GM23338 (cell line): ENCODE results near the gene CYP20A1. TPM values are rescaled to one million over a fixed set of nuclear protein-coding genes. Genes with fewer than 3 reads are reported as not detected.

ENCODE experiments used
- ATAC-seq: fragments of 200-7000 bp; cut with Tn5 transposase; 3 replicates; pipeline ENCODE4 v1.9.1; 2020
- DNase-seq: peaks from one replicate; pipeline ENCODE4 v3.0.0-alpha.2; 2015; ENCODE audit warnings: low spot score
- H2AFZ ChIP-seq: fragments of 200-600 bp; sonication (generic); 2 replicates; pipeline ENCODE4 v1.8.0; 2016; ENCODE audit warnings: antibody characterized with exemption, mild to moderate bottlenecking, moderate library complexity
- H3F3A ChIP-seq: fragments of 200-600 bp; sonication (generic); replicated peaks from 2 replicates; pipeline ENCODE4 v1.8.0; 2017; ENCODE audit warnings: antibody characterized with exemption, mixed run types, low read depth
- H3K27ac ChIP-seq: fragments of 200-600 bp; sonication (generic); 2 replicates; pipeline ENCODE4 v1.6.1; 2016; ENCODE audit warnings: low read depth
- H3K27me3 ChIP-seq: fragments of 200-600 bp; sonication (generic); 2 replicates; pipeline ENCODE4 v1.8.0; 2016; ENCODE audit warnings: mild to moderate bottlenecking, mixed run types, moderate library complexity; ENCODE audit not compliant: insufficient read depth
- H3K36me3 ChIP-seq: fragments of 200-600 bp; sonication (generic); 2 replicates; pipeline ENCODE4 v1.8.0; 2016; ENCODE audit warnings: mild to moderate bottlenecking; ENCODE audit not compliant: insufficient read depth
- H3K4me1 ChIP-seq: fragments of 200-600 bp; sonication (generic); 2 replicates; pipeline ENCODE4 v1.8.0; 2016; ENCODE audit warnings: mild to moderate bottlenecking, moderate library complexity; ENCODE audit not compliant: insufficient read depth
- H3K4me2 ChIP-seq: fragments of 200-600 bp; sonication (generic); 2 replicates; pipeline ENCODE4 v1.7.1; 2017; ENCODE audit warnings: mixed run types
- H3K4me3 ChIP-seq: fragments of 200-600 bp; sonication (generic); 2 replicates; pipeline ENCODE4 v1.6.1; 2016; ENCODE audit warnings: mixed run types
- H3K79me2 ChIP-seq: fragments of 200-600 bp; sonication (generic); replicated peaks from 2 replicates; pipeline ENCODE4 v1.8.0; 2017; ENCODE audit warnings: mild to moderate bottlenecking; ENCODE audit not compliant: insufficient read depth
- H3K9me2 ChIP-seq: fragments of 200-600 bp; sonication (generic); 2 replicates; pipeline ENCODE4 v1.8.0; 2017; ENCODE audit not compliant: insufficient read depth
- H4K20me1 ChIP-seq: fragments of 200-600 bp; sonication (generic); replicated peaks from 2 replicates; pipeline ENCODE4 v1.8.0; 2017; ENCODE audit warnings: mild to moderate bottlenecking; ENCODE audit not compliant: insufficient read depth
- H3K27ac Mint-ChIP-seq: 2 replicates; pipeline ENCODE4 v1.8.0; 2020; ENCODE audit warnings: inconsistent platforms, mild to moderate bottlenecking, moderate library complexity, mixed read lengths
- H3K27me3 Mint-ChIP-seq: 3 replicates; pipeline ENCODE4 v1.8.0; 2022; ENCODE audit warnings: low read depth, mild to moderate bottlenecking, moderate library complexity, mixed read lengths, inconsistent platforms; ENCODE audit not compliant: insufficient read depth, poor library complexity
- H3K36me3 Mint-ChIP-seq: 3 replicates; pipeline ENCODE4 v1.8.0; 2021; ENCODE audit warnings: low read depth, mild to moderate bottlenecking, inconsistent platforms, moderate library complexity, mixed read lengths
- H3K4me1 Mint-ChIP-seq: 3 replicates; pipeline ENCODE4 v1.8.0; 2020; ENCODE audit warnings: mild to moderate bottlenecking, inconsistent platforms, mixed read lengths
- H3K4me3 Mint-ChIP-seq: 3 replicates; pipeline ENCODE4 v1.8.0; 2021; ENCODE audit warnings: moderate library complexity, mild to moderate bottlenecking, inconsistent platforms, mixed read lengths
- H3K9me3 Mint-ChIP-seq: 3 replicates; pipeline ENCODE4 v1.8.0; 2020; ENCODE audit warnings: moderate library complexity, mild to moderate bottlenecking, inconsistent platforms, mixed read lengths
- CREB1 ChIP-seq: fragments of 250-450 bp; sonication (Bioruptor Pico); IDR thresholded peaks from 2 replicates; pipeline ENCODE4 v1.5.0; 2020; ENCODE audit warnings: low read depth, mild to moderate bottlenecking, moderate library complexity
- ETS1 ChIP-seq: IDR thresholded peaks from 2 replicates; pipeline ENCODE4 v1.6.1; 2016; ENCODE audit warnings: antibody characterized with exemption
- EZH2 ChIP-seq: fragments of 200-600 bp; sonication (generic); IDR thresholded peaks from one replicate; pipeline ENCODE4 v1.8.0; 2017; ENCODE audit warnings: antibody characterized with exemption, mild to moderate bottlenecking, low read depth; ENCODE audit not compliant: unreplicated experiment
- EZH2phosphoT487 ChIP-seq: fragments of 200-600 bp; sonication (generic); IDR thresholded peaks from one replicate; pipeline ENCODE4 v1.8.1; 2018; ENCODE audit warnings: antibody characterized with exemption; ENCODE audit not compliant: unreplicated experiment
- JUNB ChIP-seq: IDR thresholded peaks from one replicate; pipeline ENCODE4 v1.6.1; 2016; ENCODE audit warnings: antibody characterized with exemption; ENCODE audit not compliant: unreplicated experiment
- NANOG ChIP-seq: IDR thresholded peaks from 2 replicates; pipeline ENCODE4 v1.6.1; 2016; ENCODE audit warnings: antibody characterized with exemption, borderline replicate concordance
- POLR2AphosphoS5 ChIP-seq: IDR thresholded peaks from 2 replicates; pipeline ENCODE4 v1.6.1; 2016; ENCODE audit warnings: antibody characterized with exemption, low read depth
- REST ChIP-seq: IDR thresholded peaks from one replicate; pipeline ENCODE4 v1.6.1; 2018; ENCODE audit warnings: antibody characterized with exemption; ENCODE audit not compliant: unreplicated experiment
- STAT1 ChIP-seq: IDR thresholded peaks from one replicate; pipeline ENCODE4 v1.6.1; 2016; ENCODE audit warnings: antibody characterized with exemption; ENCODE audit not compliant: unreplicated experiment
- ZNF114 ChIP-seq: fragments of 250-450 bp; sonication (Bioruptor Pico); IDR thresholded peaks from 2 replicates; pipeline ENCODE4 v1.5.0; 2020; ENCODE audit warnings: mild to moderate bottlenecking, moderate library complexity
- ZNF331 ChIP-seq: fragments of 250-450 bp; sonication (Bioruptor Pico); IDR thresholded peaks from 2 replicates; pipeline ENCODE4 v1.5.0; 2020; ENCODE audit warnings: low read depth, mild to moderate bottlenecking, moderate library complexity
- ZNF462 ChIP-seq: fragments of 250-450 bp; sonication (Bioruptor Pico); IDR thresholded peaks from 2 replicates; pipeline ENCODE4 v1.5.0; 2020; ENCODE audit warnings: mild to moderate bottlenecking, moderate library complexity
- polyA plus RNA-seq: library from polyadenylated mRNA; unstranded; fragments of >200 nt; fragmentation: Nextera tagmentation; extraction: Ambion mirVana; gene quantifications from 2 replicates; pipeline ENCODE4 v1.2.1, GENCODE V29; 2016
- total RNA-seq: library from RNA; depleted of rRNA; stranded (reverse); fragments of >200 nt; shearing (Covaris generic); gene quantifications from 2 replicates; pipeline ENCODE4 v1.2.3, GENCODE V29; 2014
- TF ChIP-seq, protein P1 (sequence below), 2 experiments: fragments of 200-600 bp in 1 of 2; sonication (generic) in 1 of 2; conservative IDR thresholded peaks; 2 replicates each; pipeline versions ENCODE4 v1.5.1 to v1.6.1; 2016 to 2017; ENCODE audit warnings: antibody characterized with exemption in 2 of 2, low read depth in 2 of 2, mild to moderate bottlenecking in 2 of 2, moderate library complexity in 1 of 2

CYP20A1 gene
- total and polyA plus RNA-seq, 2 experiments from 2014 or later: 17.0 to 21.0 TPM

DNA sequence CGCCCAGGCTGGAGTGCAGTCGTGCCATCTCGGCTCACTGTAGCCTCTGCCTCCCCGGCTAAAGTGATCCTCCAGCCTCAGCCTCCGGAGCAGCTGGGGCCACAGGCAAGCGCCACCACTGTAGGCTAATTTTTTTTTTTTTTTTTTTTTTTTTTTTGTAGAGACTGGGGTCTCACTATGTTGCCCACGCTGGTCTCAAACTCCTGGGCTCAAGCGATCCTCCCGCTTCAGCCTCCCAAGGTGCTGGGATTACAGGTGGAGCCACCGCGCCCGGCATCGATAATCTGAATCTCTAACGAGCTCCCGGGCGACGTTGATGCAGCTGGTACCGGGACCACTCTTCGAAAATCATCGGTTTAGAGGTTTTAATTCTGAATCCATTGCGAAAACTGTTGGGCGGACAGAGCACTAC, 520 bp upstream of the CYP20A1 start:
- ATAC-seq: peak; percentile 1; the same call in 2 of the 3 replicates

More for the DNA sequence above, 520 bp upstream of the CYP20A1 start:
- Histone ChIP-seq H3K9me2 (peaks cover 3% of the 10 kb centered on the region; the same call in 1 of the 2 replicates), H3K4me3 (peak overlapping the region; percentile 85), H3K36me3 (no peaks in the 10 kb centered on the region), H3K4me1 (no peaks in the 10 kb centered on the region; the same call in 1 of the 2 replicates), H2AFZ (peak overlapping the region; percentile 98), H3F3A (0 out of 2 replicates have a peak, but pooled peaks cover 5% of the 10 kb centered on the region), H3K27me3 (no peaks in the 10 kb centered on the region), H4K20me1 (no peaks in the 10 kb centered on the region), H3K79me2 (peaks cover 27% of the 10 kb centered on the region), H3K27ac (peak overlapping the region; percentile 99), H3K4me2 (peak overlapping the region; percentile 93)
- Mint-ChIP-seq H3K4me3 (peak overlapping the region; percentile 92), H3K9me3 (no peaks in the 10 kb centered on the region; the same call in 2 of the 3 replicates), H3K36me3 (peaks cover 14% of the 10 kb centered on the region), H3K4me1 (peaks cover 5% of the 10 kb centered on the region), H3K27me3 (peaks cover 10% of the 10 kb centered on the region), H3K27ac (peak overlapping the region; percentile 90)
- TF ChIP-seq EZH2 (no peak), CREB1 (CRISPR knock-in tag) (no peak), REST (no peak), ZNF331 (no peak), ETS1 (no peak), NANOG (no peak), ZNF462 (CRISPR knock-in tag) (no peak), POLR2AphosphoS5 (no peak), STAT1 (no peak), ZNF114 (CRISPR knock-in tag) (no peak), JUNB (no peak), EZH2phosphoT487 (no peak)
- TF ChIP-seq, protein P1, sequence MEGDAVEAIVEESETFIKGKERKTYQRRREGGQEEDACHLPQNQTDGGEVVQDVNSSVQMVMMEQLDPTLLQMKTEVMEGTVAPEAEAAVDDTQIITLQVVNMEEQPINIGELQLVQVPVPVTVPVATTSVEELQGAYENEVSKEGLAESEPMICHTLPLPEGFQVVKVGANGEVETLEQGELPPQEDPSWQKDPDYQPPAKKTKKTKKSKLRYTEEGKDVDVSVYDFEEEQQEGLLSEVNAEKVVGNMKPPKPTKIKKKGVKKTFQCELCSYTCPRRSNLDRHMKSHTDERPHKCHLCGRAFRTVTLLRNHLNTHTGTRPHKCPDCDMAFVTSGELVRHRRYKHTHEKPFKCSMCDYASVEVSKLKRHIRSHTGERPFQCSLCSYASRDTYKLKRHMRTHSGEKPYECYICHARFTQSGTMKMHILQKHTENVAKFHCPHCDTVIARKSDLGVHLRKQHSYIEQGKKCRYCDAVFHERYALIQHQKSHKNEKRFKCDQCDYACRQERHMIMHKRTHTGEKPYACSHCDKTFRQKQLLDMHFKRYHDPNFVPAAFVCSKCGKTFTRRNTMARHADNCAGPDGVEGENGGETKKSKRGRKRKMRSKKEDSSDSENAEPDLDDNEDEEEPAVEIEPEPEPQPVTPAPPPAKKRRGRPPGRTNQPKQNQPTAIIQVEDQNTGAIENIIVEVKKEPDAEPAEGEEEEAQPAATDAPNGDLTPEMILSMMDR (conservative IDR thresholded peaks at IDR 0.05; ENCODE audit: low read depth in 2 of 2): no peak
- DNase-seq: no peak
